Neuron (in vitro differentiated cells): ENCODE results near the gene DNAI7.
A peak's percentile ranks its signal among the peaks of the same experiment; 100 is the strongest.

ENCODE experiments used
- H2AFZ ChIP-seq: one replicate; pipeline ENCODE4 v1.6.1; 2013; ENCODE audit warnings: low read depth, mild to moderate bottlenecking, inconsistent platforms, low read length, moderate library complexity
- H3K27me3 ChIP-seq: one replicate; pipeline ENCODE4 v1.6.1; 2013; ENCODE audit warnings: low read length; ENCODE audit not compliant: insufficient read depth
- H3K36me3 ChIP-seq: one replicate; pipeline ENCODE4 v1.6.1; 2013; ENCODE audit warnings: low read length; ENCODE audit not compliant: insufficient read depth
- H3K4me1 ChIP-seq: one replicate; pipeline ENCODE4 v1.6.1; 2013; ENCODE audit warnings: low read length; ENCODE audit not compliant: insufficient read depth
- H3K4me3 ChIP-seq: 2 replicates; pipeline ENCODE4 v1.5.1; 2013; ENCODE audit warnings: mild to moderate bottlenecking, low read length, moderate library complexity
- H3K9me3 ChIP-seq: one replicate; pipeline ENCODE4 v1.6.1; 2013; ENCODE audit warnings: low read length

The DNAI7 gene

DNA sequence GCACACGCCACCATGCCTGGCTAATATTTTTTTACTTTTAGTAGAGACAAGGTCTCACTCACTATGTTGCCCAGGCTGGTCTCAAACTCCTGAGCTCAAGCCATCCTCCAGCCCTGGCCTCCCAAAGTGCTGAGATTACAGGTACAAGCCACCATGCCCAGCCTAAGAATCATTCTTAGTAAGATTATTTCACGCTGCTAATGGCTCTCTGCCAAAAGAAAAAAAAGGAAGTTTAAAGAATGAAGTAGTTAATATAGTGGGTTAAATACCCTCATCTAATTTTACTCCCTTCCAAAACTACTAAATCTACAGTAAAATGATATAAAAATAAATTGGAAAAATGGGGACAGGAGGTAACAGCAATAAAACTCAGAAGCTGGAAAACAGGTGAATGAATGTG, 2.6 kb upstream of the DNAI7 start:
- H3K27me3 ChIP-seq, result no peaks in the 10 kb centered on the region
- H3K9me3 ChIP-seq, result no peaks in the 10 kb centered on the region
- no peak overlapping the region for H3K4me3 ChIP-seq
- no peak overlapping the region for H2AFZ ChIP-seq
- H3K36me3 ChIP-seq, result no peaks in the 10 kb centered on the region
- peaks cover 6% of the 10 kb centered on the region for H3K4me1 ChIP-seq

DNA sequence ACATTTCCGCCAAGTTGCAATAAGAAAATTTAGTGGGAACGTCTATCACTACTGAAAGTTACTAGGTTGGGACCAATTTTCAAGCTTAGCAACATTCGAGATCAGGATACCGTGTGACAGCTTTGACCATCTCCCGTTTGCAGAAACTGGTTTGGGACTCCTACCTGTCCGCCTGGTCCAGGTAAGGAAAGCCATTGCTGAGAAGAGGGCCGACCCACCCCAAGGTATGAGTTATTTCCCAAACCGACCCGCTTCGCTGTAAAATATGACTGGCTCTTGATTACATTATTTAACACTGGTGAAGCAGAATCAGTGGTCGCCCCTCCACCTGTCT, 271 bp downstream of the DNAI7 start:
- peak overlapping the region; percentile 96 for H3K4me3 ChIP-seq
- H3K4me1 ChIP-seq, result peaks cover 6% of the 10 kb centered on the region
- H2AFZ ChIP-seq, result peak overlapping the region; percentile 70
- H3K9me3 ChIP-seq, result no peaks in the 10 kb centered on the region
- H3K27me3 ChIP-seq, result no peaks in the 10 kb centered on the region
- H3K36me3 ChIP-seq, result no peaks in the 10 kb centered on the region

DNA sequence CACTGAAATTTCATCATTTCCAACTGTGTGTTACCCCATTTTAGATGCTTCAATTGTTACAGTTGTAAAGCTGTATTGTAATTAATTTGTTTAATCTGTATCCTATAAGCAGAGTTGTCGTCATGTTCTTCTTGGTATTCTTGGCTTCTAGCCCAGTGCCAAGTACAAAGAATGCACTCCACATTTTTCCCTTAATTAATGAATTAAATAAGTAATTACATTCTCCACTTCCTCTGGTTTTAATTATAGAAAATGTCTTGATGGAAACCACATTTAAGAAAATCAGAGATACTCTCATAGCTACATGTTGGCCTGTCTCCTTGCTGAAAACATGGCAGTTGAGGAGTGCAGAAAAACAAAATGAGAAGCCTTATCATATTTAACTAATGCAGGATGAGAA, 746 bp downstream of the DNAI7 start:
- Histone ChIP-seq H3K9me3 (no peaks in the 10 kb centered on the region), H3K4me3 (peak overlapping the region; percentile 96), H3K36me3 (no peaks in the 10 kb centered on the region), H3K4me1 (peaks cover 6% of the 10 kb centered on the region), H3K27me3 (no peaks in the 10 kb centered on the region), H2AFZ (peak overlapping the region; percentile 70)

DNA sequence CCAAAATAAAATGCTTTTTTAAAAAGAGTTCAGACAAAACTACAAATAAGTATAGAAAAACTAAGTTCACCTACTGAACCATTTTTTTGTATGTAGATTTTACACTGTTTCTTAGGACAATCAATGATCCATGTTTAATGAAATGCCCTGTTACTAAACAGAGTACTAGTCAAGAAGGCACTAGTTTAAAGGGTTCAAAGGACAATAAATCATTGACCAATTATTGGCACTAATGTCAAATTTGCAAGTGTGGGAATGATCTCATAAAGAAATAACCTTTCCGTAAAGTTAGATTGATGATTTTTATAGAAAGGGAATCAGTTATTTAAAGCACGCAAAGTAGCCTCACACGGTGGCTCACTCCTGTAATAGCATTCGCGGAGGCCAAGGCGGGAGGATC, 4.2 kb downstream of the DNAI7 start:
- Histone ChIP-seq H3K9me3 (no peaks in the 10 kb centered on the region), H3K27me3 (no peaks in the 10 kb centered on the region), H3K4me3 (no peak overlapping the region)

DNA sequence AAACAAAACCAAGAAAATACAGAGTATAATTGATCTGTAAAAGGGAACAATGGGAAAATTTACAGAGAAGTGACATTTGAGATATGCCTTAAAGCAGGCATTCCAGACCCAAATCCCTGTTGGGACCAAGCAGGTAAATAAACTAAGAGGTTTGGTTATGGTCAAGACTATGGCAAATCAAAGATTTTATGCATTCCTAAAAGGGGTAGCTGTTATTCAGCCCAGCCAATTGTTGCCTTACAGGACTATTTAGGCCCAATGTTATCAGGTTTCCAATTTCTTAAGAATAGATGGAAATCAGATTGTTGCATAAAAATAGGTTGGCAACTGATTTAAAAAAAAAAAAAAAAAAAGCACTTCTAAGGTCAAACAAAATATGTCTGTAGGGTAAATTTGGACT, 5.3 kb downstream of the DNAI7 start:
- no peaks in the 10 kb centered on the region for H3K4me1 ChIP-seq
- H3K4me3 ChIP-seq, result no peak overlapping the region
- H3K9me3 ChIP-seq, result no peaks in the 10 kb centered on the region
- H2AFZ ChIP-seq, result no peak overlapping the region
- no peaks in the 10 kb centered on the region for H3K27me3 ChIP-seq
- H3K36me3 ChIP-seq, result no peaks in the 10 kb centered on the region

More for the DNA sequence above, 4.2 kb downstream of the DNAI7 start:
- Histone ChIP-seq H2AFZ (no peak overlapping the region), H3K4me1 (peaks cover under 1% of the 10 kb centered on the region), H3K36me3 (no peaks in the 10 kb centered on the region)

DNA sequence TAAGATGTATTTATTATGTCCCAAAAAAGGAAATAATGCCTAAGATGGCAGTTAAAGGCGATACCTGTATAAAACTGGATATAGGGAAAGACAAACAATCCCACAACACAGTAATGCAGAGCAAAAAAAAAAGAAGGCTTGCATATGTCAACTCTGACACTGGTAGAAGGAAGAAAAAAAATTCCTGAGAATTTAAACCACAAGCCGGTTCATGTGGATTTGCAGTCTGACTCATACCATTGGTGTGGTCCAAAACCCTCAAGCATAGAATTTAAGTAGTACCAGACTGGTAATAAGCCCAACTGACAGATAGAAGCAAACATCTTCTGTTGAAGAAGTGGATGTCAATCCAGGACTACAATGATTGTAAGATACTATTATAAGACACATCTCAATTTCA, 7.2 kb downstream of the DNAI7 start:
- Histone ChIP-seq H3K4me1 (no peaks in the 10 kb centered on the region), H3K4me3 (no peak overlapping the region), H3K27me3 (no peaks in the 10 kb centered on the region), H3K36me3 (no peaks in the 10 kb centered on the region), H2AFZ (no peak overlapping the region), H3K9me3 (no peaks in the 10 kb centered on the region)

DNA sequence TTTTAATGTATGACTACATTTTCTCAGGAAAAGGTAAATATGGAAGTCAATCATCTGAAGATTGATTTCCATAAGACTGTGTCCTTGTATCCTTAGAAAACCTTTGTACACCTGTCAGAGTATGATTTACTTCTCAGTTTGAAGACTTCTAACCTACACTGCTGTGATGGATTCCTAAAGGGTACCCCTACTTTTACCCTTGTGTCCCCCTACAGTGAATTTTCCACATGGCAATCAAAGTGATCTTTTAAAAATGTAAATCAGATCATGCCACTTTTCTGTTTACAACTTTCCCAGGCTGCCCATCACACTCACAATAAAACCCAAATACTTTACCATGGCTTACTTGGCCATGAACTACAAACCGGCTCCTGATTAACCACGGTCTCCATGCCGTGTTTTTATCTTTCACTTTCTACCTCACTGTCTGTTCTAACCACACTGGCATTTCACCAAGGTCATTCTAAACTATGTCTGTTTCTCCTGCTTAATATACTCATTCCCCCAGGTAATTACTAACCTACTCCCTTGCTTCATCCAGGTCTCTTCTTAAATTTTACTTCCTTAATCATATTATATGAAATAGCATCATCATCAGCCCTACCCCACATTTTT, 8.1 kb downstream of the DNAI7 start:
- no peak overlapping the region for H2AFZ ChIP-seq
- no peaks in the 10 kb centered on the region for H3K4me1 ChIP-seq
- no peaks in the 10 kb centered on the region for H3K36me3 ChIP-seq
- no peak overlapping the region for H3K4me3 ChIP-seq
- no peaks in the 10 kb centered on the region for H3K27me3 ChIP-seq
- H3K9me3 ChIP-seq, result no peaks in the 10 kb centered on the region

DNA sequence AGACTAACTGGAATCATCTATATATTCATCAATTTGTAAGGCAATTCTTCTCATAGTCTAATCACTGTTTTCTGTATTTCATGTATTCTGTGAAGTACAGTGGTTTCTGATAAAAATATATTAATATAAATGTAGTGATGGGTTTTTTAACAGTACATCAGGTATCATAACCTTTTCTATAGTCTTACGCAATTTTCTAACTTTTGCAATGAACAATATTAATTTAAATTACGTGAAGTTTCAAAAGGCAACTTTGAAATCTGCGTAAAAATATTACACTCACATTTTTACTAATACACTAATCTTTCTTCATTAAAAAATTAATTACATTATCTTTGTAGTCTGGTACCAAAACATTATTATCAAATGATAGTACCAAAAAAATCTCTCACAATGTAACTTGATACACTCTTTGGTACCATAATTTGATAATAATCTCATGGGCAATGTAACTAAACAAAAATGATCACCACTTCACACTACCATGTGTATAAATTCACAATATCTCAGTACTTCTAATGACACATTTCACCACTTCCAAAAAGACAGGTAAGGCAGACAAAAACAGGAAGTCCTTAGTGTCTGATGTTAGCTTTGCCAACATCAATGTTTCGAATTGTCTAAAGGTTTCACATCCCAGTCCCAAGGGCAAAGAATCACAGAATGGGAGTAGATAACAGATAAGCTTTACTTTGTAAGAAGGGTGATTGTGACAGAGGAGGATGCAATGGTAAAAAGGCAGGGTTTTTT, 8.7 kb downstream of the DNAI7 start:
- Histone ChIP-seq H3K27me3 (no peaks in the 10 kb centered on the region), H3K4me3 (no peak overlapping the region), H3K9me3 (no peaks in the 10 kb centered on the region), H3K36me3 (no peaks in the 10 kb centered on the region), H3K4me1 (no peaks in the 10 kb centered on the region), H2AFZ (no peak overlapping the region)

DNA sequence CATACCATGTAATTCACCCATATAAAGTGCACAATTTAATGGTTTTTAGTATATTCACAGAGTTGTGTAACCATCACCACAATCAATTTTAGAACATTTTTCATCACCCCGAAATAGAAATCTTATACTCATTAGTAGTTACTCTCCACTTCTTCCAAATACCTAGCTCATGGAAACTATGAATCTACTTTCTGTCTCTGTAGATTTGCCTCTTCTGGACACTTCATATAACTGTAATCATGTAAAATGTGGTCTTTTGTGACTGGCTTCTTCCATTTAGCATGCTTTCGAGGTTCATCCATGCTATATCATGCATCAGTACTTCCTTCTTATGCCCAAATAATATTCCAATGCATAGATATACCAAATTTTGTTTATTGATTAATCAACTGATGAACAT, 10.8 kb downstream of the DNAI7 start:
- no peaks in the 10 kb centered on the region for H3K9me3 ChIP-seq
- H3K36me3 ChIP-seq, result no peaks in the 10 kb centered on the region
- no peak overlapping the region for H3K4me3 ChIP-seq
- H3K4me1 ChIP-seq, result no peaks in the 10 kb centered on the region
- no peak overlapping the region for H2AFZ ChIP-seq
- H3K27me3 ChIP-seq, result no peaks in the 10 kb centered on the region

DNA sequence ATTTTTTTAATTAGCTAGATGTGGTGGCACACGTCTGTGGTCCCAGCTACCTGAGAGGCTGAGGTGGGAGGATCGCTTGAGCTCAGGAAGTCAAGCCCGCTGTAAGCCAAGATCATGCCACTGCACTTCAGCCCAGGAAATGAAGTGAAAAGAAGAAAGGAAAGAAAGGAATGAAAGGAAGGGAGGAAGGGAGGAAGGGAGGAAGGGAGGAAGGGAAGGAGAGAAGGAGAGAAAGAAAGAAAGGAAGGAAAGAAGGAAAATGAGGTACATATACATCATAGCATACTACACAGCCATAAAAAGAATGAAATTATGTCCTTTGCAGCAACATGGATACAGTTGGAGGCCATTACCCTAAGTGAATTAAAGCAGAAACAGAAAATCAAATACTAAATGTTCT, 12.2 kb downstream of the DNAI7 start:
- Histone ChIP-seq H3K4me1 (no peaks in the 10 kb centered on the region), H3K36me3 (no peaks in the 10 kb centered on the region), H3K9me3 (no peaks in the 10 kb centered on the region), H3K4me3 (no peak overlapping the region), H3K27me3 (no peaks in the 10 kb centered on the region), H2AFZ (no peak overlapping the region)

DNA sequence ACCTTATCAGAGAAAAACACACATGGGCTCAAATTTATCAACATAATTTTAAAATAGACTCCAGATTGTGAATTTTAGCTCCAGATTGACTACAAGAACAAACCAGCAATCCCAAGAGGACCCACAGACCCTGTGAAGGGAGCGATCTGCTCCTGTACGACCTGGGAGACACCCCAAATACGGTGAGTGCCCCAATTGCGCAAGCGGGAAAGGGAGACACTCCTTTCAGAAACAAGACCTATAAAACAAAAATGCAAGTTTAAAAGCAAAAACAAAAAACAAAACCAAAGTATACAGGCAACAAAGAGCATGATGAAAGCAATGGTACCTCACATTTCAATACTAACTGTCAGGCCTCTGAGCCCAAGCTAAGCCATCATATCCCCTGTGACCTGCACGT, 32.1 kb downstream of the DNAI7 start:
- Histone ChIP-seq H3K27me3 (no peaks in the 10 kb centered on the region), H3K9me3 (no peaks in the 10 kb centered on the region), H3K36me3 (no peaks in the 10 kb centered on the region), H3K4me3 (no peak overlapping the region), H2AFZ (no peak overlapping the region), H3K4me1 (no peaks in the 10 kb centered on the region)

DNA sequence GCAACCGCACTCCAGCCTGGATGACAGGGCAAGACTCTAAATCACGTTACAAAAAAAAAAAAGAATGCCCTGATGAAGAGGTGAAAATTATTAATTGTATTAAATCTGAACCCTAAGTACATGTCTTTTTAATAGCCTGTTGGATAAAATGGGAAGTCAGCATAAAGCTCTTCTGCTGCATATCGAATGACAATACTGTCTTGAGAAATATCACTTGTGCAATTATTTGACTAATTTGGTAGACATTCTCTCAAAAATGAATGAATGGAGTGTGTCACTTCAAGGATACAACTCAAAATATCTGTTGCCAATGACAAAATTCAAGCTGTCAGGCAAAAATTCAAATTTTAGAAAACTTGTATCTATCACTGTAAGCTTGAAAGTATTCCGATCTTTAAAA, 38.9 kb downstream of the DNAI7 start:
- H3K4me1 ChIP-seq, result no peaks in the 10 kb centered on the region
- no peaks in the 10 kb centered on the region for H3K27me3 ChIP-seq
- no peaks in the 10 kb centered on the region for H3K36me3 ChIP-seq
- no peak overlapping the region for H2AFZ ChIP-seq
- no peaks in the 10 kb centered on the region for H3K9me3 ChIP-seq
- no peak overlapping the region for H3K4me3 ChIP-seq

DNA sequence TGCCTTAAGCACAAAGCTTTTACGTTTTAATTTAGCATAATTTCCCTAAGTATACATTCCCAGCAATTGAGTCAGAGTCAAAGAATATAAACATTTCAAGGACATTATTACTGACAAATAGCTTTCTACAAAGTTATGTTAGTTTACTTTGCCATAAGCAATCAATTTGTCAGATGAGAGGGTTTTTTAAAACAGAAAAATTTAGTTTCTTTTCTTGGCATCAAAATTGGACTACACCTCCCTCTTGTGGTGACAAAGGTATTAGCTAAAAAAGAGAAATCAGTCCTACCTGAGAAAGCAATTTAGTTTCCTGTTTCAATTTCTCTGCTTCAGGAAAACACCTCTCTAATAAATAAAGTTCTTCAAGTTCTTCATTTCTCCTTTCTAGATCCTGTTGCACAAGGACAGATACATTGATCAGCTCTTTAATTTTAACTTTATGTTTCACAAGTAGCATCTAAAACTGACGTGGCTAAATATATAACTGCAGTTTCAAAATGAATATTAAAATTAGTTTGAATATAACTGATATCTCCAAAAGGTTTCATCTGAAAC, 39.9 kb downstream of the DNAI7 start:
- H2AFZ ChIP-seq, result no peak overlapping the region
- no peaks in the 10 kb centered on the region for H3K9me3 ChIP-seq
- H3K4me1 ChIP-seq, result no peaks in the 10 kb centered on the region
- H3K36me3 ChIP-seq, result no peaks in the 10 kb centered on the region
- H3K4me3 ChIP-seq, result no peak overlapping the region
- H3K27me3 ChIP-seq, result no peaks in the 10 kb centered on the region

DNA sequence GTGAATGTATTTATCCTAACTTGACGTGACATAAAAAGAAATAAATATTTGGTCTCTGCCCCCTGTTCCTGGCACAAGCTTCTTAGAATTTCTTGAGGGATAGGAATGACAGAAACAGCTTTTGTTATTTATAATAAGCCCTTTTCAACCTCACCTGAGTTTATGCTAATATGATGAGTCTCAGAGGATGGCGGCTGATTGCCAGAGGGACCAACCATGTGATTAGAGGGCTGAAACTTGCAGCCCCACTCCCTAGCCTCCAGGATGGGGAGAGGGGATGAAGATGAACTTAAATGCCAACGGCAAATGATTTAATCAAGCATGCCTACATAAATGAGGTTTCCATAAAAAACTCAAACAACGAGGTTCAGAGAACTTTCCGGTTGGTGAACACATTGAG, 42.9 kb downstream of the DNAI7 start:
- no peaks in the 10 kb centered on the region for H3K4me1 ChIP-seq
- H2AFZ ChIP-seq, result no peak overlapping the region
- no peaks in the 10 kb centered on the region for H3K27me3 ChIP-seq
- no peak overlapping the region for H3K4me3 ChIP-seq
- H3K9me3 ChIP-seq, result no peaks in the 10 kb centered on the region
- H3K36me3 ChIP-seq, result no peaks in the 10 kb centered on the region
